K562 (cell line): ENCODE data around the gene PTRH1. TPM values are rescaled to one million over a fixed set of nuclear protein-coding genes. Genes with fewer than 3 reads are reported as not detected.
A peak's percentile ranks its signal among the peaks of the same experiment; 100 is the strongest.

Source experiments
- ASH1L ChIP-seq: fragments of 450-650 bp; IDR thresholded peaks from 2 replicates; pipeline ENCODE4 v1.6.1; 2018; ENCODE audit warnings: borderline replicate concordance, mild to moderate bottlenecking, low read depth; ENCODE audit not compliant: partially characterized antibody
- BDP1 ChIP-seq: IDR thresholded peaks from 3 replicates; pipeline ENCODE4 v1.6.1; 2011; ENCODE audit not compliant: insufficient read length, insufficient read depth
- CHD7 ChIP-seq: fragments of 200-600 bp; sonication (generic); IDR thresholded peaks from one replicate; pipeline ENCODE4 v1.6.1; 2012; ENCODE audit warnings: mild to moderate bottlenecking, low read depth, low read length, inconsistent platforms
- GABPB1 ChIP-seq: sonication (generic); formaldehyde crosslinking; IDR thresholded peaks from 2 replicates; pipeline ENCODE4 v1.8.0; 2022; ENCODE audit warnings: mild to moderate bottlenecking, missing genetic modification reagents
- GMEB1 ChIP-seq: fragments of 250-450 bp; sonication (Bioruptor Pico); IDR thresholded peaks from 2 replicates; pipeline ENCODE4 v1.4.0; 2020; ENCODE audit warnings: mild to moderate bottlenecking
- ILK ChIP-seq: fragments of 450-650 bp; IDR thresholded peaks from 2 replicates; pipeline ENCODE4 v1.6.1; 2016; ENCODE audit warnings: missing genetic modification characterization, low read depth, mild to moderate bottlenecking, missing compliant biosample characterization, moderate library complexity, borderline replicate concordance
- MTF1 ChIP-seq: fragments of 250-450 bp; sonication (Bioruptor Pico); IDR thresholded peaks from 2 replicates; pipeline ENCODE4 v1.9.0; 2021; ENCODE audit warnings: moderate library complexity, mild to moderate bottlenecking, inconsistent platforms, borderline replicate concordance
- RBM39 ChIP-seq: fragments of 200-400 bp; formaldehyde crosslinking; optimal IDR thresholded peaks from 2 replicates; pipeline ENCODE3; 2018; ENCODE audit warnings: low read depth, low read length
- SMC3 ChIP-seq: conservative IDR thresholded peaks from 2 replicates; pipeline ENCODE4 v1.6.1; 2011; ENCODE audit warnings: low read depth, low read length, improper control_type of control experiment; ENCODE audit not compliant: insufficient read depth
- SPI1 ChIP-seq: IDR thresholded peaks from 2 replicates; pipeline ENCODE4 v1.6.1; 2011; ENCODE audit warnings: low read depth, low read length, control low read depth, borderline replicate concordance
- ZBTB2 ChIP-seq: fragments of 450-650 bp; IDR thresholded peaks from 2 replicates; pipeline ENCODE4 v1.6.1; 2016; ENCODE audit warnings: antibody characterized with exemption
- ZC3H8 ChIP-seq: fragments of 450-650 bp; IDR thresholded peaks from 2 replicates; pipeline ENCODE4 v1.6.1; 2017
- ZNF766 ChIP-seq: fragments of 200-800 bp; sonication (Bioruptor generic); conservative IDR thresholded peaks from 2 replicates; pipeline ENCODE4 v1.6.1; 2016; ENCODE audit warnings: missing genetic modification characterization, missing compliant biosample characterization
- polyA plus RNA-seq, 8 experiments: library from polyadenylated mRNA; depleted of rRNA in 4 of 8; stranded (reverse) in 5 of 8; unstranded in 3 of 8; fragments of >200 nt; fragmentation: Nextera tagmentation in 2 of 8; fragmentation: Illumina TruSeq in 1 of 8; extraction: Ambion mirVana in 2 of 8; extraction: Trizol in 1 of 8; gene quantifications; 2 replicates each; pipeline versions ENCODE4 v1.2.1 to v1.2.3, GENCODE V29; 2011 to 2014; ENCODE audit warnings: inconsistent platforms in 1 of 8, missing spikeins in 1 of 8
- total RNA-seq, 7 experiments: library from RNA; depleted of rRNA in 6 of 7; stranded (reverse); fragments of >200 nt in 6 of 7; fragmentation: Illumina TruSeq in 2 of 7; extraction: Trizol in 2 of 7; gene quantifications; 2 replicates each; pipeline versions ENCODE4 v1.2.1 to v1.2.3, GENCODE V29; 2011 to 2021; ENCODE audit warnings: low replicate concordance in 1 of 7

Gene PTRH1
- total and polyA plus RNA-seq, 9 of the 15 experiments (the other 6 are each of a cell fraction or from before 2014, with no cell fraction given), result 0.63 to 43.1 (median 5.7) TPM

GRCh38 chr9:127698985-127699670 lies 16.3 kb downstream of the PTRH1 start (continued):
- TF ChIP-seq GMEB1 (CRISPR knock-in tag), result peak; percentile 52; the same call in 1 of the 2 replicates
- TF ChIP-seq SMC3, result no peak
- TF ChIP-seq BDP1, result no peak
- TF ChIP-seq ZBTB2, result no peak
- no peak for TF ChIP-seq CHD7
- TF ChIP-seq GABPB1, result peak; percentile 85
- peak; percentile 87 for TF ChIP-seq ASH1L
- TF ChIP-seq ZC3H8, result no peak
- no peak for TF ChIP-seq MTF1 (CRISPR knock-in tag)
- no peak for TF ChIP-seq ILK (tag)
- peak; percentile 76; the same call in 1 of the 2 replicates for TF ChIP-seq ZNF766 (CRISPR knock-in tag)
- TF ChIP-seq SPI1, result no peak
- TF ChIP-seq RBM39, result no peak
